ENCODE data around the gene PHLDB2.

PHLDB2 gene

DNA sequence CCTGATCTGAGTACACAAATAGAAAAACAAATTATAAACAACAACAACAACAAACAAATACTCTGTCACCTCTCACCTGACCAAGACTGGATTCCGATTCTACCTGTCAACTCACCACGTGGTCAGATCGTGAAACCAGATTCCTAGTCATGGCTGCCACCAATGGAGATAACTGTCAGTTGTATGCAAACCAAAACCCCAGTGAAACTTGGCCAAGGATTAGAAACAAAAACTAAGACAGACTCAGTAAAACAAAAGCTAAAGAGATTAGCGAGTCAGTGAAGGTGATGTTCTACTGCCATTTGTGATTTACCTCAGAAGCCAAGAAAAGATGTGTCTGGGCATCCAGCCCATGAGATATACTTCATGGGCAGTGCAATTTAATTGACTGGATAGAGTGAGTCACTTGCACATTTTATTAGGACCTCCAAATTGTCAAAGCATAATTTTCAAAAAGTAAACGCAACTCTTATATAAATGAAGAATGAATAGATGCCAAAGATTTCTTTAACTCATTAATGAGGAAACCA lies 31.1 kb downstream of the PHLDB2 start:
- CTCF ChIA-PET = interaction anchor here (0.9 kb wide), 1 partner anchor 7 kb away, joined by 3 read pairs; no protein-coding TSS in a partner anchor
- POLR2A ChIA-PET = no interaction called here
- TF ChIP-seq, protein P1, sequence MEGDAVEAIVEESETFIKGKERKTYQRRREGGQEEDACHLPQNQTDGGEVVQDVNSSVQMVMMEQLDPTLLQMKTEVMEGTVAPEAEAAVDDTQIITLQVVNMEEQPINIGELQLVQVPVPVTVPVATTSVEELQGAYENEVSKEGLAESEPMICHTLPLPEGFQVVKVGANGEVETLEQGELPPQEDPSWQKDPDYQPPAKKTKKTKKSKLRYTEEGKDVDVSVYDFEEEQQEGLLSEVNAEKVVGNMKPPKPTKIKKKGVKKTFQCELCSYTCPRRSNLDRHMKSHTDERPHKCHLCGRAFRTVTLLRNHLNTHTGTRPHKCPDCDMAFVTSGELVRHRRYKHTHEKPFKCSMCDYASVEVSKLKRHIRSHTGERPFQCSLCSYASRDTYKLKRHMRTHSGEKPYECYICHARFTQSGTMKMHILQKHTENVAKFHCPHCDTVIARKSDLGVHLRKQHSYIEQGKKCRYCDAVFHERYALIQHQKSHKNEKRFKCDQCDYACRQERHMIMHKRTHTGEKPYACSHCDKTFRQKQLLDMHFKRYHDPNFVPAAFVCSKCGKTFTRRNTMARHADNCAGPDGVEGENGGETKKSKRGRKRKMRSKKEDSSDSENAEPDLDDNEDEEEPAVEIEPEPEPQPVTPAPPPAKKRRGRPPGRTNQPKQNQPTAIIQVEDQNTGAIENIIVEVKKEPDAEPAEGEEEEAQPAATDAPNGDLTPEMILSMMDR (IDR thresholded peaks at IDR 0.05; ENCODE audit: control extremely low read depth, extremely low read depth, low read depth, missing control alignments) = no peak
- no peak for DNase-seq (ENCODE audit: extremely low spot score)

DNA sequence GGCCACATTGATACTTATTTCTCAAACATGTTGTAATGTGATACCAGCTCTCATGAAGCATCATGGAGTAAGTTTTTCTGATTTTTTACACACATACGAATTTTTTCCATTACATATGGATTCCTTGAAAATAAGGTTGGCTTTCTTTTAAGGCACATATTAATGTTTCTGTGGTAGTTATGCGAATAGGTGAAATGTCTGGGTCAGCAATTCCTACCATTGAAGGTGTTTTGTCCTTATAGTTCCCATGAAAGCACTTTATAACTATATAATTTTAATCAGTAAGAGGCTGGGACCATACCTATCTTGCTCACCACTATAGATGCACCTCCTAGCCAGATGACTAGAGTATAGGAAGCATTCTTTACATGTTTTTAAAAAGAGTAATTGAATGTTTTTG lies 33.0 kb downstream of the PHLDB2 start:
- CTCF ChIA-PET = interaction anchor here (1.5 to 1.7 kb wide), 2 partner anchors 10 to 122 kb away, joined by 4 to 5 read pairs; no protein-coding TSS in a partner anchor

DNA sequence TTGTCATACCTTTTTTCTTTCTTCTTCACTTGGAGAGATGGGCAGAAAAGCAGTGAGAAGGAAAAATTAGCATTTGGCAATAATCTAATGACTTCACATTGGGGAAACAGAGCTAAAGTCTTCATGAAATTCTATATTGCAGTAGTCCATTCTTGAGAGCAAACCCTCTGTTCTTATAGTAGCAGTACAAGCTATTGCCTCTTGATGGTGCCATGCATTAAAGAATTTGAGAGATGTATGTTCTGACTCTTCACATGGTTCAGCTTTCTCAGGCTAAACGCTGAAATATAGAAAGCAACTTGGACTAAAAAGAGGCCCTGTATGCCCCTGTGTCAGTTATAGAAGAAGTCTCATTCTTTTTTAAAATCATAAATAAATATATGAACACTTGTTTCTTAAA lies 36.0 kb downstream of the PHLDB2 start:
- POLR2A ChIA-PET = no interaction called here
- CTCF ChIA-PET = interaction anchor here (0.7 to 1.5 kb wide), 2 partner anchors 18 to 118 kb away, joined by 3 to 4 read pairs; no protein-coding TSS in a partner anchor
- DNase-seq (ENCODE audit: extremely low spot score) = peak; percentile 14
- TF ChIP-seq, protein P1 (IDR thresholded peaks at IDR 0.05; ENCODE audit: control extremely low read depth, extremely low read depth, low read depth, missing control alignments) = no peak

More for the DNA sequence above, 33.0 kb downstream of the PHLDB2 start:
- TF ChIP-seq, protein P1 (IDR thresholded peaks at IDR 0.05; ENCODE audit: control extremely low read depth, extremely low read depth, low read depth, missing control alignments) = no peak
- POLR2A ChIA-PET = no interaction called here
- DNase-seq (ENCODE audit: extremely low spot score) = no peak

DNA sequence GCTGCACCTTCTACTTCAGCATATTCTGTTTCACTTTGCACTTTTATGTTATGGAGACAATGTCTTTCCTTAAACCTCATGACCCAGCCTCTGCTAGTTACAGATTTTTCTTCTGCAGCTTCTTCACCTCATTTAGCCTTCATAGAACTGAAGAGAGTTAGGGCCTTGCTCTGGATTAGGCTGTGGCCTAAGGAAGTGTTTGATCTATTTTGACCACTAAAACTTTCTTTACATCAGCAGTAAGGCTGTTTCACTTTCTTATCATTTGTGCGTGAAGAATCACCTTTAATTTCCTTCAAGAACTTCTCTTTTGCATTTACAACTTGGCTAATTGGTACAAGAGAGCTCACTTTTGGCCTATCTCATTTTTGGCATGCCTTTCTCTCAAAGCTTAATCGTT lies 40.9 kb downstream of the PHLDB2 start:
- CTCF ChIA-PET = interaction anchor here (0.9 to 1.5 kb wide), 3 partner anchors 8 to 20 kb away, joined by 3 to 4 read pairs (median 3); no protein-coding TSS in a partner anchor
- no peak for DNase-seq (ENCODE audit: extremely low spot score)
- POLR2A ChIA-PET = no interaction called here
- TF ChIP-seq, protein P1 (IDR thresholded peaks at IDR 0.05; ENCODE audit: control extremely low read depth, extremely low read depth, low read depth, missing control alignments) = no peak

DNA sequence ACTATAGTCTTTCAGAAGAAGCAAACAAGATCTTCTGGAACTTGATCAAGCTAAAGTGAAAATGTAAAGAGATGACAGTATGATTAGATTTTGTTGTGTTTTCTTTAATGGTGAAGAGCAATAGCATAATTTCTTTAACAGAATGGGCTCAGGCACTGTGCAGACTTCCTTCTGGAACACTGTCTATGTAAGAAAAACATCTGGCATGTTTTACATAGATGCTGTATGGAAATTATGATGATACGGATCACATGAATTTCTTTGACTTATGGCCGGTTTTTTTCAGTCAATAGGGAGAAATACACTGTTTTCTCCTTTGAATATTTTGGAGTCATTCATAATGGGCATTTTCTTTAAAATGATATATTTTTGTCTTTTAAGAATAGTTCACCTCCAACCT lies 42.6 kb downstream of the PHLDB2 start:
- POLR2A ChIA-PET = no interaction called here
- TF ChIP-seq, protein P1 (IDR thresholded peaks at IDR 0.05; ENCODE audit: control extremely low read depth, extremely low read depth, low read depth, missing control alignments) = no peak
- CTCF ChIA-PET = no interaction called here
- DNase-seq (ENCODE audit: extremely low spot score) = no peak

DNA sequence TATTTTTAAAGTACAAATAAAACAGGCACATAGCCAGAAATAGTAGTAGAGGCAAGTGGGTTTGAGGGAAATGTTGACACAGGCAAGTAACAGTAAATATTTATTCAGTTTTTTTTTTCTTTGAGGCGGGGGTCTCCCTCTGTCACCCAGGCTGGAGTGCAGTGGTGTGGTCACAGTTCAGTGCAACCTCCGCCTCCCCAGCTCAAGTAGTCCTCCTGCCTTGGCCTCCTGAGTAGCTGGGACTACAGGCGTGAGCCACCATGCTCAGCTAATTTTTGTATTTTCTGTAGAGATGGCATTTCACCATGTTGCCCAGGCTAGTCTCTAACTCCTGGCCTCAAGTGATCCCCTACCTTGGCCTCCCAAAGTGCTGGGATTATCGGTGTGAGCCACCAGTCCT lies 43.5 kb downstream of the PHLDB2 start:
- ChIA-PET CTCF (interaction anchor here (0.8 kb wide), 1 partner anchor 15 kb away, joined by 3 read pairs; no protein-coding TSS in a partner anchor), POLR2A (no interaction called here)
- TF ChIP-seq, protein P1 (IDR thresholded peaks at IDR 0.05; ENCODE audit: control extremely low read depth, extremely low read depth, low read depth, missing control alignments) = no peak
- no peak for DNase-seq (ENCODE audit: extremely low spot score)

Measured in GM10248 (cell line).